ENCODE measurements around the gene C16orf46. TPM values are rescaled to one million over a fixed set of nuclear protein-coding genes. Genes with fewer than 3 reads are reported as not detected.
"Not testable (repeated sequence)": the region's sequence is repeated elsewhere in the genome, so short reads cannot be mapped to it uniquely, and the experiment has no call there.

C16orf46 gene, protein sequence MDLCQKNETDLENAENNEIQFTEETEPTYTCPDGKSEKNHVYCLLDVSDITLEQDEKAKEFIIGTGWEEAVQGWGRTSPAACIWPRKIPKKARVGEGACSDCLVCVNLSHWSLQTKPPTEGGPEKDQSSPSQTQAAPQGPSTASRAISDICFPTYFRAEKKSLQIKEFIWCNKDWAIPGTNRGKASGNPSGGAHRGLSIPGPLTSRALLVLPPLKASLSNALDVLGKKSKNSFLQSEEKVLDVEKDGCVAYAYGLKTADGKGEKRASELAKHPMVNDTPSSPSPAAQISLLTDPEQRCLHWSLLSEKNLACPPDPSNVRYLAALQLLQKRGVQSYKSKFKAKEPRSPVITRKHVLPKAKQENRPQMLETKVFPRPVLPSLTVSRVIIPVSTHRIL
- 0.19 TPM for total RNA-seq
- long read RNA-seq: 0 reads

DNA sequence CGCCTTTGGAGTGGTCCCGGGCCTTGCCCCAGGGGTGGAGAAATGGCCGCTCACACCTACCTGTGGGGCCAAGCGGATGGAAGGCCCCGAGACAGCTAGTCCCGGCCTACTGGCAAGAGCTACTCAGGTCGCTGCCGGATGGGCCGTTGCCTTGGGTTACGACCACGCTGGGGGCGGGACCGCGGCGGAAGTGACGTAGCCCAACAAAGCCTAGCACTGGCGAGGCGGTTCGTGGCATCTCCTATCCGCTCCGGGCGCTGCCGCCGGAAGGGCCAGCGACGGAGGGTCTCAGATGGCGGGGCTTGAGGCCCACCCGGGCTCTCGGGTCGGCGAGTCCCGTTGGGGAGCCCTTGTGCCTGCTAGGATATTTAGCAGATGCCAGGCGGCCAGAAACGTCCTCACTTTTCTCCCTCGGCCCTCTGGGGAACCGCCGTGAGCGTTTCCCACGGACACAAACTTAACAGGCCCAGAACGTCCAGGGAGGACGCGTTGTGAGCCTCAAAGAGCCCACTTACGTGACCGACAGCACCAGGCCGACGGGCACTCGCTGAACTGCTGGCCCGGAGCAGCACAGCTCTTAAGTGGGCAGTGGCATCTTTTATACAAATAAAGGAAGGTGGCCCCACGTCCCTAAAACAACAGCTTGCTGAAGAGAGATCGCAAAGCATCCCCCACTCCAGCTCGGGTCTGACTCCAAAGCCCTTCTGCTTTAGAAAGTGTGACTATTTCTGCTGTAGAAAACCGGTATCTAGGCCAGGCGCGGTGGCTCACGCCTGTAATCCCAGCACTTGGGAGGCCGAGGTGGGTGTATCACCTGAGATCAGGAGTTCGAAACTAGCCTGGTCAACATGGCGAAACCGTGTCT is at the start of gene C16orf46:
Gene C16orf46 (minus strand): TSS at position 163 of the 865 bp plus-strand sequence. CDS start 13,283 bp downstream, outside the sequence.
- peak; percentile 99 for DNase-seq (ENCODE audit: low spot score)

DNA sequence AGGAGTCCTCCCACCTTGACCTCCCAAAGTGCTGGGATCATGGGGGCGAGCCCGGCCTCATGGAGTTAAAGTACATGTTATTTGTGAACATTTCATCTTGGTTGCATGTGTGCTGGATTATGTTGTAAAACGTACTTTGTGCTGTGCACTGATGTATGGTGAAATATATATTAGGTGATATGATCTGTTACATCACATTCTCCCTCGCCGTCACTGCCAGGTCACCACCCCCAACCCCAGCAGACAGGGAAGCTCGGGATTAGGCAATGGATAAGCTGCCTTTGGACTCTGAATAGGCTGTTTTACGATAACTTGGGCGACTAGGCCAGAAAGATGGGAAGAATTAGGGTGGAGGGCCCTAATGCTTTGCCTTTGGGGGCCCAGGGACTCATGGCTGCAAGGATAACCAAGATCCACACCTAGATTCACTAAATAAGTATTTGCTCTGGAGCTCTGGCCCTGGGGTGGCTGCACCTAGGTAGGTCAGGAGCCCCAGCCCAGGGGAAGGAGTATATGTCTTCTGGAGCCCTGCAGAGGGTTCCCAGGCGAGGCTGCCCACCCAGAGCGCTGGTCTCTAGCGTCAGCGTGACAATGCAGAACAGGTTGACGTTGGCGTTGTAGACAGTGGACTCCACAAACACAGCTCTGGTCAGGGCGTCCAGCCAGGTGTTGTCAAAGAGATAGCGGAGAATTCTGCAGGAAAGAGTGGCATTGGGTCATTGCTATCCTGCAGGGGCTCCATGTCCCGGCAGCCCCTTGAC is 46.2 kb upstream of the C16orf46 start:
- no peak for DNase-seq (ENCODE audit: low spot score)

DNA sequence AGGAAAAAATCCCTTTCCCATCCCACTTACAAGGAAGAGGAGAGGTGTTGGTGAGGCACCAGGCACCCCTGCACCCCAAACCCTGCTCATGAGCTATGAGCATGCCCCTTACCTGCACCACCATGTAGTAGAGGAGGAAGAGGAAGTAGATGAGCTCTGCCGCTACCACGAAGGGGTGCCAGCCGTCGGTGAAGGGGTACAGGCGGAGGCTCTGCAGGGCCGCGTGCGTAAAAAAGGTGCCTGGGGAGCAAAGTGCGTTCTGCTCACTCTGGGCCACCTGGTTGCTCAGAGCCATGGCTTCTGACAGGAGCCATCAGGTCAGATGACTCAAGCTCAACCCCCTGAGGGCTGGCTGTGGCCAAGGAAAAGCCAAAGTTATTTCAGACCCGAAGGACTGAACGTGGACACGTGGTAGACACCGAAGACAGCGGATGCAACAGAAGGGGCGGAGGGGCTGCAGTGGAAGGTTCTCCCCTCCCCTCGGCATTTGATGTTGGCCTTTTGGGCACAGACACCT is 44.5 kb upstream of the C16orf46 start:
- DNase-seq (ENCODE audit: low spot score): no peak

DNA sequence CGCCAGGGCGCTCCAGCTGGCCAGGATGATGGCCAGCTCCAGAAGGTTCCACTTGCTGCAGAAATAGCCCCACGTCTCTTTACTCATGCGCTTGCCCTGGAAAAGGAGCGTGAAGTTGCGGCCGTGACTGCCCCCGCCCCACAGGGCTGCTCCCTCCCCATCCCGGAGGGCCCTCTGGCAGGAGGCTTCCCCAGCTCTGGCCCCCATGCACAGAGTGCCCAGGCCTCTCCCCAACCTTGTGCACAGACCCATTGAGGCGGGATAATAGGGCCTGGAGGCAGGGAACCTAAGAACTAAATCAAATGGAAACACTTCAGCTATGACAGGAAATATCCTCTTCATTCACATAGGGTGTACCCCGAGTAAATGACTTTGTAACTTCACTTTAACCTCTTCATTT is 40.4 kb upstream of the C16orf46 start:
- DNase-seq (ENCODE audit: low spot score): no peak

DNA sequence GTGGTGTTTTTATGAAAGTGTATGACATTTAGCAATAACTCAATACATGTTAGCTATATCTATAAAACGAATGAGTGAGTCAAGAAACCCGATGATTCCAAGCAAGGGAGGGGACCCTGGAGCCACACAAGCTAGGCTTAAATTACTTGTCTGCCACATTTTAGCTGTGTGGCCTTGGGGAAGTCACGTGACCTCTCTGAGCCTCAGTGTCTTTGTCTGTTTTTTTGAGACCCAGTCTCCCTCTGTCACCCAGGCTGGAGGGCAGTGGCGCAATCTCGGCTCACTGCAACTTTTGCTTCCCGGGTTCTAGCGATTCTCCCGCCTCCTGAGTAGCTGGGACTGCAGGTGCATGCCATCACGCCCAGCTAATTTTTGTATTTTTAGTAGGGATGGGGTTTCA is 39.2 kb upstream of the C16orf46 start:
- no peak for DNase-seq (ENCODE audit: low spot score)

DNA sequence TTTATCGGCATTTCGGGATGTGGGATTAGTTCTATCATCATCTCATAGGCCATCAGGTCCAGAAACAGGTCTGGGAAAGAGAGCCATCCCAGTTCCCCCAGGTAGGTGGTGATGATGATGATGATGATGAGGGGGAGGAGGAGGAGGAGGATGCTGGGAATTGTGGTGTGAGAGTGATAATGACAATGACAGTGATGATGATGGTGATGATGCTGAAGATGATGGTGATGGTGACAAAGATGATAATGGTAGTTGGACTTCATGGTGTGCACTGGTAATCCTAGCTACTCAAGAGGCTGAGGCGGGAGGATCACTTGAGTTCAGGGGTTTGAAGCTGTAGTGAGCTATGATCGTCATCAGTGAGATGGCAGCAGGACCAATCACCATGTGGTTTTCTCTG is 35.4 kb upstream of the C16orf46 start:
- no peak for DNase-seq (ENCODE audit: low spot score)

DNA sequence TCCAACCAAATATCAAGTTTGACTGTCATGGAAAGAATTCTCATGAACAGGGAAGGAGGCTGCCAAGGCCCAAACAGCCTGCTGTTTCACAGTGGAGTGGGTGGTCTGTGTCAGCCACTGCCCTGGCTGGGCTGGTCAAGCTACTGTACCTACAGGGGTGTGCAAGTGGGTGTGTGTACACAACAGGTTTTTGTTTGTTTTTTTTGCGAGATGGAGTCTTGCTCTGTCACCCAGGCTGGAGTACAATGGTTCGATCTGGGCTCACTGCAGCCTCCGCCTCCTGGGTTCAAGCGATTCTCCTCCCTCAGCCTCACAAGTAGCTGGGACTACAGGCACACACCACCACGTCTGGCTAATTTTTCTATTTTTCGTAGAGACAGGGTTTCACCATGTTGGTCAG is 32.2 kb upstream of the C16orf46 start:
- DNase-seq (ENCODE audit: low spot score): not testable (repeated sequence)

DNA sequence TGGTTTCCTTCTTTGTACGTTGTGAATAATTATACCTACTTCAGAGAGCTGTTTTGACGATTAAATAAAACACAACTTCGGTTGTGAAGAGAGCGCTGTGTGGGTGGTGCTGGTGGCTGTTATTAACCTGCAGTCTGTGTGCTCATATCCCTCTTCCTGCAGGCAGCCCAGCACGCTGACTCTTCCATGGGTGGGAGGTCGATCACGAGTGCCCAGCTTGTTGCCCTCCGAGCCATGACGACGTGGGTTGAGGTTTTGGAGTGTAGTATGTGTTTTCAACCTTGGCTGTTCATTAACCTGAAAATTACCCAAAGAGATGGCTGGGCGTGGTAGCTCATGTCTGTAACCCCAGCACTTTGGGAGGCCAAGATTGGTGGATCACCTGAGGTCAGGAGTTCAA is 30.5 kb upstream of the C16orf46 start:
- no peak for DNase-seq (ENCODE audit: low spot score)

DNA sequence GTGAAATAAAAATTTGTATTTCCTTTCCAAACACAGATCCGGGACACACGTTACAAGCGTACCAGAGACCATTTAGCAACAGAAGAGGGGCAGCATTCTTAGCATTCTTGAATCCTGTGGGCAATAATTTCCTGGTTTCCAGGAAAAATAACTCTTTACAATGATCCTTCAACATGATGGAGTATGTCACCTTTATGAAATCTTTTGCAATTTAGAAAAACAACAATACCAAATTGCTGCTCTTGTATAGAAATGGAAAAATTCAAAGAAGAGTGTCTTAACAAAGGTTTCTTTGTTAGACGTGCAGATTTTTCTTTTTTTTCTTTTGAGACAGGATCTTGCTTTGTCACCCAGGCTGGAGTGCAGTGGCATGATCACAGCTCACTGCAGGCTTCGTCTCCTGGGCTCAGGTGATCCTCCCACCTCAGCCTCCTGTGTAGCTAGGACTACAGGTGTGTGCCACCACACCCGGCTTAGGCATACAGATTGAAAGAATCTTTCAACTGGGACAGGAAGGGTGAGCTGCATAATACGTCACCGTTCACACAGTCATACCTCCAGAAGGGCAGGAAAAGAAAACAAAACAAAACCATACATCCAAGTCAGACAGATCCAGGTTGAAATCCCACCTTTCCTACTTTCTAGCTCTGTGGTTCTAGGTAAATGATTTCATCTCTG is 29.9 kb upstream of the C16orf46 start:
- no peak for DNase-seq (ENCODE audit: low spot score)

DNA sequence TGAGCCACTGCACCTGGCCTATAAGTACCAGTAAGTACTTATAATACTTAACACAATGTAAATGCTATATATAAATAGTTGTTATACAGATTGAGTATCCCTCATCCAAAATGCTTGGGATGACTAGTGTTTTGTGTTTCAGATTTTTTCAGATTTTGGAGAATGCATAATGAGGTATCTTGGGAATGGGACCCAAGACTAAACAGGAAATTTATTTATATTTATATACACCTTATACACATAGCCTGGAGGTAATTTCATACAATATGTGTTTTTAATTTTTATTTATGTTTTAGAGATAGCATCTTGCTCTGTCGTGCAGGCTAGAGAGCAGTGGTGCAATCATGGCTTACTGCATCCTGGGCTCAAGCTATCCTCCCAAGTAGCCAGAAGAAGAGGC is 28.9 kb upstream of the C16orf46 start:
- no peak for DNase-seq (ENCODE audit: low spot score)

DNA sequence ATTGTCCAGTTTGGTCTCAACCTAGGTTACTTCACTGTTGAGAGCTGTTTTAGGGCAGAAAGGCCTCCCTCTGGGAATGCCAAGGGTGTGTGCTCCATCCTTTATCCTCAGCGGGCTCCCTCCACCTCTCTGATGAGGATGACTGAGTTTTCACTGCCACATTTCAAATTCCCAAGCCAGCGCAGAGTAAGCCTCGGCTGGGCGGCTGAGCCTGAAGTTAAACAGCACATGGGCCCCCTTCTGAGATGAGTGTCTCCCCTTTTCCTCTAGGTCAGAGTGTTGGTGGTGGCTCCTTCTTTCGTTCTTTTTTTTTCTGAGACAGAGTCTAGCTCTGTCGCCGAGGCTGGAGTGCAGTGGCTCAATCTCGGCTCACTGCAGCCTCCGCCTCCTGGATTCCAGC is 24.7 kb upstream of the C16orf46 start:
- peak; percentile 60 for DNase-seq (ENCODE audit: low spot score)

DNA sequence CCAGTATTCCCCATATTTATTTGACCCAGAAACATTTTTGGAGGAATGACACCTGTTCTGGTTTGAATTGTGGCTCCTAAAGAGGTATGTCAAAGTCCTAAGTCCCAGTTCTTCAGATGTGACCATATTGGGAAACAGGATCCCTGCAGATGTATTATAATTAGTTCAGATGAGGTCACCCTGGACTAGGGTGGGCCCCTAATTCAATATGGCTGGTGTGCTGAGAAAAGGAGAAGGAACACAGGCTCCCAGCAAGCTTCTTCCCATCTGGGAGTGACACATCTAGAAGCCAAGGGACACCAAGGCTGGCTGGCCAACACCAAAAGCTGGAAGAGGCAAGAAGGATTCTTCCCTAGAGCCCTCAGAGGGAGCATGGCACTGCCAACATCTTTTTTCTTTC is 22.9 kb upstream of the C16orf46 start:
- DNase-seq (ENCODE audit: low spot score): no peak

DNA sequence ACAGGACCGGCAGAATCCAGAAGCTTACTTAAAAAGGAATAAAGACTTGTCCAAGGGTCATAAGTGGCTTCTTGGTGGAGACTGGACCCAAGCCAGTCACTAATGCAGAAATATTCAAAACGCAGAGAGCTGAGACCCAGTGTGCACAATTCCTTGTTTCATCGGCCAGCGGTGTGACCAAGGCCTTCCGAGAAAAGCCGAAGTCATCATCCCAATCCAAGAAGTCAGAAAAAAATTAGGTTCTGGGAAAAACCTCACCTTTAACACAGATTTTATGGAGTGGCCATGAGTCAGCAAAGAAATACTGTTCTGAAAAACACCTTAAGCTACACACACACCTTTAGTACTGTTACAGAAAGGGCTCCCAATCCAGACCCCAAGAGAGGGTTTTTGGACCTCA is 20.2 kb upstream of the C16orf46 start:
- DNase-seq (ENCODE audit: low spot score): no peak

DNA sequence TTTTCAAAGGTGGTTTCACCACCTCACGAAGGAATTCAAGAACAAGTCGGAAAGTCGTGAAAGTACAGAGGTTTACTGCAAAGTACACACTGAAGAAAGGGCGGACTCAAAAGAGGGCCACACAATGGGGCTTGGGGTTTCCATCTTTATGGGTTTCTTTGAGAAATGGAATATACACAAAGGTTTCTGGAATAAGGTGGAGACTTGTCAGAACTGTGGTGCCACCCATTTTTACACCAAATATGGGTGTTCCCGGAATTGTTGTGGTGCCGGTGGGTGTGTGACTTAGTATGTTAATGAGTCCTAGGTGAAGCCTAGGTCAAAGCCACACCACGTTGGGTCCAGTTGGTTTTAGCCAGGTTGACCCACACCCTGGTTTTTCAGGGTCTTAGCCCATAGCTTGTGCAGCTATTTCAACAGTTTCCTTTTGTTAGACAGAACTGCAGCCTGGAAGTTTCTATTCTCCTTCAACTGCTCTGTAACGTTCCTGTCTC is 19.7 kb upstream of the C16orf46 start:
- DNase-seq (ENCODE audit: low spot score): no peak

DNA sequence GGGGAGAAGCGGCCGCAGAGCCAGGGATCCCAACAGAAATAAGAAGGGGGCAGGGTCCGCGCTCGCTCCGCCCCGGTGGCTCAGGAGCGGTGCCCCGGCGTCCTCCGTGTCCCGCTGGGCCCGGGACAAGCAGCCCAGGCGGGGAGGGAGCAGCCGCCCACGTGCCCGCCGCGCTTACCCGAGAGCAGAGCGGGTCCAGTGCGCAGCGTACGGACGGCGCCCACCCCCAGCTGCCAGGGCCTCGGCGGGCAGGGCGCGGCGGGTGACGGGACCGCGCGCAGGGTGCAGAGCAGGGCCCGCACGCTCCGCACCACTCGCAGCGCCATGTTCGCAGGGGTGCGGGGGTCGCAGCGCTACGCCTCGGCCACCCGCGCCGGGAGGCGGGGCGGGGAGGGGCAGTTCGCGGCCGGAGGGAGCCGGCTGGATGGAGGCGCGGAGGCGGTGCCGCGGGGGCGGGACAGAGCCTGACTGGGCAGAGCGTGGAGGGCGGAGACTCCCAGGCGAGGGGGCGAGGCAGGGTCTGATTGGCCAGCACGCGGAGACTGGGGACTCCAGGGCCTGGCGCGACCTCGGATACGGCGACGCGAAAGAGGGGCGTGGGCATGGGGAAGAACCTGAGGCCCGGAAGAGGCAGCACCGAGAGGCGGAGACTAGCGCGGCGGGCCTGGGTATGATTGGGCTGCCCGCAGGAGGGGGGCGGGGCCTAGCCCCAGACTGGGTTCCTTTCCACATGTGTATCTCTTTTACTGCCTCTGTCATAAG is 19.1 kb upstream of the C16orf46 start, which contains the start of gene GCSH:
Gene GCSH (minus strand): TSS at position 443 of the 762 bp plus-strand sequence. CDS start 117 bp downstream, at position 326.
- DNase-seq (ENCODE audit: low spot score): peak; percentile 100

DNA sequence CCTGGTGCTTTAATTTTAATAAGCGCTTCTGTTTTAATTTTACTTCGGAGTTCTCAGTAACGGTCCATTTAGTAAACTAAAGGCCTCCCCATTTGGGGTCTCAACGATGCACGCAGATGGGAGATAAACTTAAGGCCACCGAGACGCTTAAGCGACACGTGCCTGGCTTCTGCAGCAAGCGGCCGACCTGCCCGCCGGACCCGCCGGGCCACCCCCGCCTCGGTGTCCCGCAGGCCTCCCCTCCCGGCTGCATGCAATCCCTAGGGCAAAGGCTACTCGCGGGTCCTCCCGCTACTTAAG is 18.6 kb upstream of the C16orf46 start:
- no peak for DNase-seq (ENCODE audit: low spot score)

DNA sequence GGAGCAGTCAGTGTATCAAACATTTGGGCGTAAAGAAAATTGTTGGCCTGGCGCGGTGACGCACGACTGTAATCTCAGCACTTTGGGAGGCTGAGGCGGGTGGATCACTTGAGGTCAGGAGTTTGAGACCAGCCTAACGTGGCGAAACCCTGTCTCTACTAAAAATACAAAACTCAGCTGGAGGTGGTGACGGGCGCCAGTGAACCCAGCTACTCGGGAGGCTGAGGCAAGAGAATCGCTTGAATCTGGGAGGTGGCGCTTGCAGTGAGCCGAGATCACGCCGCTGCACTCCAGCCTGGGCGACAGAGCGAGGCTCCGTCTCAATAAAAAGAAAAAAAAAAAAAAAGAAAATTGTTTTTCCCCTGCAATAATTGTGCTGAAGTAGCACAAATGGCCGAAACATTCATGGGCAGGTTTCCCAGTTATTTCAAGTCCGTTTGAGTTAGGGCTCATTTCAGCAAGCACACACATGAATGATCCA is 17.8 kb upstream of the C16orf46 start:
- DNase-seq (ENCODE audit: low spot score): no peak

DNA sequence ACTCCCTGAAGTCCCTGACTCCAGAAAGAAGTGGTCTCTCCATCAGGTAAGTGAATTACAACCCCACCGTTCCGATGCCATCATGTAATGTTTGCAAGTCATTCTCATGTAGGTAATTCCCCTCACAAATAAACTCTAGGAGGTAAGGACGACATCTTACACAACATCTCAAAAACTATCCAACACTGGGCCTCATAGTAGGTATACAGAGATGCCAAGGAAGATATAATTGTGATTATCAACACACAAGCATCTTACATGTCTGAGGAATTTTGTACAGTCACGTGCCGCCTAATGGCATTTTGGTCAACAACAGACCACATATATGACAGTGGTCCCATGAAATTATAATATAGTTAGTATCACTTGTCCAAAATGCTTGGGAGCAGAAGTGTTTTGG is 11.8 kb upstream of the C16orf46 start:
- DNase-seq (ENCODE audit: low spot score): no peak

DNA sequence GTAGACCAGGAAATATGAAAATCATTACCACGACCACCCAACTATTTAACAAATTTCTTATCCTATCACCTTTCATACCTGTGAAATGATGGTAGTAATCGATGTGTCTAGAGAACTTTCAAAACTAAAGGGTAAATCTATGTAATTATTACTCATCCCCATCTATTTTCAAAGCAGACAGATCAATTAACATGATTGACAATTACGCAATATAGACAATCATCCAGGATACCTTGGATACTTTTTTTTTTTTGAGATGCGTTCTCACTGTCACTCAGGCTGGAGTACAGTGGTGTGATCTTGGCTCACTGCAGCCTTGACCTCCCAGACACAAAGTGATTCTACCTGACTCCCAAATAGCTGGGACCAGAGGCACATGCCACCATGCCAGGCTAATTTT is 4.0 kb upstream of the C16orf46 start:
- no peak for DNase-seq (ENCODE audit: low spot score)

DNA sequence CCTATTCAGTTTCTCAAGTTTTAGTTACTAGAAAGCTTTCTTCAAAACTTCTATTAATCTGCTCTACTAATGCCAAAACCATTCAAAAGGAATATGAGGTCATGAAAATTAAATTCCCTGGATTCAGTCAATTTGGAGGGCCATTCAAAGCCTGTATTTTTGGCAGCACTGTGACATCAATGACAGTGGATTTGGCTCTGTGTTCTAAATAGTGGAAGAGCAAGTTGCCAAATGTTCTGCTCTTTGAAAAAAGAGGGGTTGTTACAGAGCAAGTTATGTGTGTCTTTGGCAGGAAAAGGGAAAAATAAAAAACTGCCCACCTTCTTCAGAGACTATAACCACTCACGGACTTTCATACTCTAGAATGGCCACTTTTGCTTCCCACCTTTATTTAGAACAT is 3.2 kb upstream of the C16orf46 start:
- no peak for DNase-seq (ENCODE audit: low spot score)
